Mesodermal cell (in vitro differentiated cells): Measurements from ENCODE around the gene CNTN3.

Experiments
- H3K27ac ChIP-seq: 2 replicates; pipeline ENCODE4 v1.7.0; 2013; ENCODE audit warnings: mild to moderate bottlenecking, low read depth, low read length, moderate library complexity; ENCODE audit not compliant: severe bottlenecking
- H3K36me3 ChIP-seq: 2 replicates; pipeline ENCODE4 v1.7.1; 2013; ENCODE audit warnings: mild to moderate bottlenecking, low read length, moderate library complexity; ENCODE audit not compliant: control insufficient read depth, insufficient read depth
- H3K4me1 ChIP-seq: one replicate; pipeline ENCODE4 v1.7.1; 2013; ENCODE audit warnings: mild to moderate bottlenecking, low read length; ENCODE audit not compliant: insufficient read depth, control insufficient read depth, poor library complexity, severe bottlenecking
- H3K4me3 ChIP-seq: 2 replicates; pipeline ENCODE4 v1.7.0; 2013; ENCODE audit warnings: low read length, control low read depth, mild to moderate bottlenecking; ENCODE audit not compliant: insufficient read depth, poor library complexity, severe bottlenecking; ENCODE audit errors: extremely low read depth
- H3K9me3 ChIP-seq: 2 replicates; pipeline ENCODE4 v1.7.1; 2013; ENCODE audit warnings: mild to moderate bottlenecking, low read length, moderate library complexity; ENCODE audit not compliant: control insufficient read depth
- WGBS, 2 experiments: methylation state at CpG; one replicate each; pipeline ENCODE4 v1.1.5; 2013; ENCODE audit warnings: missing lambda C conversion rate in 2 of 2; ENCODE audit not compliant: insufficient coverage in 2 of 2; 5-methylcytosine and 5-hydroxymethylcytosine counted together

The CNTN3 gene

GRCh38 chr3:74636981-74637380 is 22.5 kb upstream of the CNTN3 start:
- Histone ChIP-seq H3K9me3 (no peaks in the 10 kb centered on the region), H3K27ac (no peak overlapping the region), H3K4me3 (no peak overlapping the region), H3K36me3 (no peaks in the 10 kb centered on the region), H3K4me1 (no peaks in the 10 kb centered on the region)

DNA sequence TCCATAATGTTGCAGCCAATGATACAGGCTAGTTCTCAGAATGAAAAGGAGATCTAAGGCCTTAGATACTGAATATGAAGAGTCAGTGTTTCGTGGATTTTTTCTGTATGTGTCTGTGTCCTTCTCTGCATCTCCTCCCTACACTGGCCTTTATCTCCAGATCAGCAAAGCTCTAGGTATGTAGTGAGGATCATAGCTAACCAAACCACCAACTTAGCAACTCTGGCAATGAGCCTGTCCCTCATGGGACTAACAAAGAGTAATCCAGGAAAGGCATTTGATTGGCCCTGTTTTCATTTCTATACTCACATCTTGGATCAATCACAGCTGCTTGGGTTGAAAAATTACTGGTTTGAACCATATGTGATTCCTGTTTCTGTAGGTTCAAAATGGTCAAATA is 18.6 kb upstream of the CNTN3 start:
- no CpG with 5 or more reads among the region's 1 CpG for WGBS, 2 experiments
- Histone ChIP-seq H3K4me1 (no peaks in the 10 kb centered on the region), H3K4me3 (no peak overlapping the region), H3K36me3 (no peaks in the 10 kb centered on the region), H3K27ac (no peak overlapping the region), H3K9me3 (no peaks in the 10 kb centered on the region)

- H3K4me3 ChIP-seq, result no peak overlapping the region
- no peaks in the 10 kb centered on the region for H3K9me3 ChIP-seq
- H3K27ac ChIP-seq, result no peak overlapping the region
- 95% methylated on average over 2 of the region's 3 CpGs; no CpG with 5 or more reads in 1 of the 2 experiments for WGBS, 2 experiments
- no peaks in the 10 kb centered on the region for H3K4me1 ChIP-seq
- no peaks in the 10 kb centered on the region for H3K36me3 ChIP-seq
Measured at GRCh38 chr3:74631351-74632140, 17.1 kb upstream of the CNTN3 start.

DNA sequence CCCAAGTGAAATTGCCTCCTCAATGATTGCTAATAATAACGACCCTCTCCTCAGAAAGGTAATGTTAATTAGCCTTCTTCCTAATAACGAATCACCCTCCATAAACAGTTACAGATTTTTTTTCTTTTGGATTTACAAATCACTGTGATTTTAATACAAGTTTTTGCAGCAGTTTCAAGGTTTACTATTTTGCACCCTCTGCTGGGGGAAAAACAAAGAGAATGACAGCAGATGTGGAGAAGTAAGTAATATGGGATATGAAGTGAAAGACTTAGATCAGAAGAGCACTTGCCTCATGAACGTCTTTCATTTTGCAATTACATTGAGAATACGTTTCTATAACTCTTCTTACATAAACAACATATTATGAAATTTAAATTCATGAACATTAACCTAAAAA is 16.1 kb upstream of the CNTN3 start:
- WGBS, 2 experiments, result no CpG with 5 or more reads among the region's 4 CpGs
- no peak overlapping the region for H3K4me3 ChIP-seq
- H3K36me3 ChIP-seq, result no peaks in the 10 kb centered on the region
- no peaks in the 10 kb centered on the region for H3K4me1 ChIP-seq
- no peaks in the 10 kb centered on the region for H3K9me3 ChIP-seq
- H3K27ac ChIP-seq, result no peak overlapping the region

- no peak overlapping the region for H3K27ac ChIP-seq
- H3K9me3 ChIP-seq, result no peaks in the 10 kb centered on the region
- 78 to 89% methylated on average over 1 to 2 of the region's 2 CpGs for WGBS, 2 experiments
- peaks cover 4% of the 10 kb centered on the region for H3K4me1 ChIP-seq
- no peak overlapping the region for H3K4me3 ChIP-seq
- H3K36me3 ChIP-seq, result no peaks in the 10 kb centered on the region
Measured at GRCh38 chr3:74626011-74626410, 11.6 kb upstream of the CNTN3 start.

GRCh38 chr3:74624301-74624700 is 9.8 kb upstream of the CNTN3 start:
- Histone ChIP-seq H3K9me3 (no peaks in the 10 kb centered on the region), H3K27ac (no peak overlapping the region), H3K4me3 (no peak overlapping the region), H3K36me3 (no peaks in the 10 kb centered on the region), H3K4me1 (peaks cover 4% of the 10 kb centered on the region)
- 100% methylated on average over 1 of the region's 3 CpGs for WGBS, 2 experiments

DNA sequence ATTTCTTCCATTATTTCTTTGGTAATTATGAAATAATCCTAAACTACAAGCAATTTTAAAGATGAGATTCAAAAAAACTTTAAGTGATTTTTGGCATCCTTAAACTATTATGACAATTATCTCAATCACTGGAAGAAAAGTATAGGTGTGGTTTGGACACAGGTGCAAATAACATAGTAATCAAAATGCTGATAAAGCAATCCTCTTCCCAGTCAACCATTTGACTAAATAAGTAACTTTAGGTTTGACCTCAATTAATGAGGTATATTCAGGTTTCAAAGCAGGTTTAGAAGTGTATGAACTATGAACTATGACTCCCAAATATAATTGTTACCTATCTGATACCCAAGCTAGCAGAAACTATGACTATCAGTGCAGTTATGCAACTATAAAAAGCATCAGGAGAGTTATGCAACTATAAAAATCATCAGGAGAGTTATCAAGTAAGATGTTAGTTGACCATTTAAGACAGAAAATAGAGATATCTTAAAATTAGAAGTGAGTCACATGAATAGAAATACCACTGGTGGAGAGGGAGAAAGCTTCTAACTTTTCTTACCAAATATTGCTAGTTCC is 8.9 kb upstream of the CNTN3 start:
- peaks cover 4% of the 10 kb centered on the region for H3K4me1 ChIP-seq
- no peak overlapping the region for H3K27ac ChIP-seq
- H3K36me3 ChIP-seq, result no peaks in the 10 kb centered on the region
- no peak overlapping the region for H3K4me3 ChIP-seq
- H3K9me3 ChIP-seq, result no peaks in the 10 kb centered on the region

GRCh38 chr3:74621581-74621980 is 7.1 kb upstream of the CNTN3 start:
- 40% methylated on average over 1 of the region's 1 CpG; no CpG with 5 or more reads in 1 of the 2 experiments for WGBS, 2 experiments
- H3K9me3 ChIP-seq, result no peaks in the 10 kb centered on the region
- H3K27ac ChIP-seq, result no peak overlapping the region
- H3K36me3 ChIP-seq, result no peaks in the 10 kb centered on the region
- no peak overlapping the region for H3K4me3 ChIP-seq
- peaks cover 4% of the 10 kb centered on the region for H3K4me1 ChIP-seq

DNA sequence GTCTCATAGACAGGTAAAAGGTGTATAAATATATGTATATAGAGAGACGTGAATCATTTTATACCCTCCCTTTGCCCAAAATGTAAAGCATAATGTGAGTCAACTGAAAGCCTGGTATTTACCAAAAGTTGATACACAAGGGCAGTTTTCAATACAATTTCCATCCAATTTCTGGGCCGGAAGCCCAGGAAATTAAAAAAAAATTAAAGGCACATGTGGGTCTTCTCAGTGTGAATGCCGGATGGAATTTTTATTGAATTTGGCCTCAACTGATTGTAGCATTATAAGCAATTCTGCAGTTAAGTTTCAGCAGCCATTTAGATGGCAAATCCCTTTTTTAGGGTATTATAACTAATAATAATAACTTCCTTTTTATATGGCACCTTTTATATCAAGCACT is 3.3 kb upstream of the CNTN3 start:
- no peak overlapping the region for H3K4me3 ChIP-seq
- no peak overlapping the region for H3K27ac ChIP-seq
- no CpG with 5 or more reads among the region's 3 CpGs for WGBS, 2 experiments
- no peaks in the 10 kb centered on the region for H3K9me3 ChIP-seq
- H3K36me3 ChIP-seq, result no peaks in the 10 kb centered on the region
- H3K4me1 ChIP-seq, result peaks cover 7% of the 10 kb centered on the region

- H3K27ac ChIP-seq, result no peak overlapping the region
Measured at GRCh38 chr3:74613521-74614106, 845 bp downstream of the CNTN3 start.

GRCh38 chr3:74613060-74613459 is 1.4 kb downstream of the CNTN3 start:
- Histone ChIP-seq H3K27ac (no peak overlapping the region), H3K4me3 (no peak overlapping the region), H3K4me1 (peaks cover 3% of the 10 kb centered on the region), H3K36me3 (no peaks in the 10 kb centered on the region), H3K9me3 (no peaks in the 10 kb centered on the region)
- 50 to 100% methylated on average over 1 of the region's 2 CpGs for WGBS, 2 experiments

More at GRCh38 chr3:74613521-74614106, 845 bp downstream of the CNTN3 start:
- H3K9me3 ChIP-seq, result no peaks in the 10 kb centered on the region
- WGBS, 2 experiments, result 26 to 51% methylated on average over 13 to 15 of the region's 16 CpGs
- H3K4me3 ChIP-seq, result no peak overlapping the region
- peaks cover 3% of the 10 kb centered on the region for H3K4me1 ChIP-seq
- no peaks in the 10 kb centered on the region for H3K36me3 ChIP-seq
